HCT116 (cell line): ENCODE data around the gene LSM14A. TPM values are rescaled to one million over a fixed set of nuclear protein-coding genes. Genes with fewer than 3 reads are reported as not detected.

ENCODE experiments used
- ATAC-seq: fragments of 200-7000 bp; cut with Tn5 transposase; 2 replicates; pipeline ENCODE4 v1.9.1; 2020; ENCODE audit warnings: mild to moderate bottlenecking, moderate library complexity
- BruUV-seq: library from RNA; stranded (reverse); fragments of 400-500 nt; replicated peaks from 2 replicates; lab custom pipeline; 2021; lab: Mats Ljungman, UMichigan
- CTCF ChIA-PET: fragments of 300-600 bp; sonication (Branson Sonifier 250); formaldehyde crosslinking; loops from one replicate; lab custom pipeline; 2021; ENCODE audit warnings: antibody characterized with exemption; lab: Charles Lee
- POLR2A ChIA-PET: fragments of 300-600, 350-600 bp; sonication (Branson Sonifier 250); formaldehyde crosslinking; loops from one replicate; lab custom pipeline; 2021; ENCODE audit warnings: antibody characterized with exemption; lab: Charles Lee
- RAD21 ChIA-PET, 2 experiments: fragments of 300-600 bp; sonication (Branson Sonifier 250); formaldehyde crosslinking; loops; one replicate each; lab custom pipeline; 2023; ENCODE audit warnings: low total read pairs in 2 of 2; ENCODE audit not compliant: uncharacterized antibody in 2 of 2, unreplicated experiment in 2 of 2, low non-redundant PET in 1 of 2; lab: Charles Lee
- DNase-seq: peaks from one replicate; pipeline ENCODE4 v3.0.0-alpha.2; 2010; ENCODE audit warnings: low read depth, low spot score
- H2AFZ ChIP-seq: fragments of 200-600 bp; shearing (Covaris generic), sonication (generic); 2 replicates; pipeline ENCODE4 v1.6.1; 2017; ENCODE audit warnings: low read depth, mixed run types, mixed read lengths, antibody characterized with exemption, low read length; ENCODE audit not compliant: poor library complexity, severe bottlenecking
- H3K27ac ChIP-seq: 2 replicates; pipeline ENCODE4 v1.5.1; 2012; ENCODE audit warnings: low read depth, low read length
- H3K27me3 ChIP-seq: fragments of 200-600 bp; sonication (generic); 2 replicates; pipeline ENCODE4 v1.6.1; 2016; ENCODE audit warnings: mixed run types, low read length, mixed read lengths; ENCODE audit not compliant: insufficient read depth
- H3K36me3 ChIP-seq, 2 experiments: fragments of 200-500 bp in 1 of 2; fragments of 200-600 bp in 1 of 2; sonication (Bioruptor generic) in 1 of 2; sonication (generic) in 1 of 2; 2 replicates each; pipeline versions ENCODE4 v1.5.1 to v1.6.1; 2014 to 2016; ENCODE audit warnings: low read length in 2 of 2, inconsistent platforms in 1 of 2, mixed read lengths in 1 of 2, mixed run types in 1 of 2; ENCODE audit not compliant: insufficient read depth in 2 of 2, control insufficient read depth in 1 of 2
- H3K4me1 ChIP-seq, 2 experiments: fragments of 200-600 bp in 1 of 2; sonication (generic) in 1 of 2; 2 replicates each; pipeline versions ENCODE4 v1.5.1 to v1.6.1; 2012 to 2017; ENCODE audit warnings: low read length in 2 of 2, inconsistent platforms in 1 of 2, mild to moderate bottlenecking in 1 of 2, mixed read lengths in 1 of 2, mixed run types in 1 of 2, moderate library complexity in 1 of 2; ENCODE audit not compliant: insufficient read depth in 2 of 2, control insufficient read depth in 1 of 2
- H3K4me2 ChIP-seq: fragments of 200-600 bp; sonication (generic); 2 replicates; pipeline ENCODE4 v1.6.1; 2017; ENCODE audit warnings: mixed run types, low read length, mixed read lengths
- H3K4me3 ChIP-seq, 2 experiments: fragments of 200-600 bp in 1 of 2; sonication (generic) in 1 of 2; replicated peaks in 1 of 2; 2 replicates each; pipeline ENCODE4 v1.5.1; 2011 to 2016; ENCODE audit warnings: low read length in 2 of 2, control low read depth in 1 of 2, low read depth in 1 of 2, mild to moderate bottlenecking in 1 of 2, mixed read lengths in 1 of 2, mixed run types in 1 of 2
- H3K79me2 ChIP-seq: fragments of 200-600 bp; sonication (generic); 2 replicates; pipeline ENCODE4 v1.6.1; 2017; ENCODE audit warnings: mild to moderate bottlenecking, mixed run types, low read length, moderate library complexity, mixed read lengths; ENCODE audit not compliant: insufficient read depth
- H3K9ac ChIP-seq: fragments of 200-600 bp; sonication (generic); 2 replicates; pipeline ENCODE4 v1.6.1; 2016; ENCODE audit warnings: low read length, mixed read lengths
- H3K9me2 ChIP-seq: fragments of 200-600 bp; sonication (generic), shearing (Covaris generic); 2 replicates; pipeline ENCODE4 v1.6.1; 2017; ENCODE audit warnings: mixed run types, mild to moderate bottlenecking, moderate library complexity; ENCODE audit not compliant: insufficient read depth
- H3K9me3 ChIP-seq, 2 experiments: fragments of 200-500 bp in 1 of 2; fragments of 200-600 bp in 1 of 2; sonication (Bioruptor generic) in 1 of 2; sonication (generic) in 1 of 2; 2 replicates each; pipeline ENCODE4 v1.6.1; 2014 to 2017; ENCODE audit warnings: low read length in 2 of 2, mixed read lengths in 2 of 2, inconsistent platforms in 1 of 2, low read depth in 1 of 2, mild to moderate bottlenecking in 1 of 2, mixed run types in 1 of 2, moderate library complexity in 1 of 2; ENCODE audit not compliant: control insufficient read depth in 1 of 2, insufficient read depth in 1 of 2
- H4K20me1 ChIP-seq: fragments of 200-600 bp; sonication (generic), shearing (Covaris generic); 2 replicates; pipeline ENCODE4 v1.6.1; 2017; ENCODE audit warnings: mixed run types, mild to moderate bottlenecking, moderate library complexity; ENCODE audit not compliant: insufficient read depth
- CEBPB ChIP-seq: IDR thresholded peaks from 2 replicates; pipeline ENCODE4 v1.6.1; 2012; ENCODE audit warnings: low read depth
- EGR1 ChIP-seq: IDR thresholded peaks from 2 replicates; pipeline ENCODE4 v1.6.1; 2012; ENCODE audit warnings: low read depth
- EZH2 ChIP-seq: fragments of 200-600 bp; sonication (generic); IDR thresholded peaks from 2 replicates; pipeline ENCODE4 v1.6.1; 2017; ENCODE audit warnings: antibody characterized with exemption, mixed run types
- JUND ChIP-seq: IDR thresholded peaks from 2 replicates; pipeline ENCODE4 v1.6.1; 2012
- POLR2AphosphoS5 ChIP-seq: IDR thresholded peaks from 2 replicates; pipeline ENCODE4 v1.6.1; 2011; ENCODE audit warnings: mild to moderate bottlenecking, low read depth, low read length, moderate library complexity
- RAD21 ChIP-seq: IDR thresholded peaks from 2 replicates; pipeline ENCODE4 v1.6.1; 2012; ENCODE audit warnings: low read depth, mild to moderate bottlenecking
- SIN3A ChIP-seq: IDR thresholded peaks from 2 replicates; pipeline ENCODE4 v1.6.1; 2012; ENCODE audit warnings: low read depth
- YY1 ChIP-seq: IDR thresholded peaks from 2 replicates; pipeline ENCODE4 v1.6.1; 2011; ENCODE audit warnings: low read length, low read depth, moderate library complexity, mild to moderate bottlenecking; ENCODE audit not compliant: insufficient replicate concordance; ENCODE audit errors: extremely low read depth
- intact Hi-C: fragments of 100-400 bp; cut with micrococcal nuclease; formaldehyde crosslinking; loops from 2 replicates; pipeline ENCODE4 v1.10.0; 2022
- total RNA-seq: library from RNA; stranded (reverse); gene quantifications from one replicate; pipeline ENCODE4 v1.2.1, GENCODE V29; 2021; ENCODE audit not compliant: unreplicated experiment

The LSM14A gene
- total RNA-seq, 1 experiment from 2014 or later, result 120 TPM

DNA sequence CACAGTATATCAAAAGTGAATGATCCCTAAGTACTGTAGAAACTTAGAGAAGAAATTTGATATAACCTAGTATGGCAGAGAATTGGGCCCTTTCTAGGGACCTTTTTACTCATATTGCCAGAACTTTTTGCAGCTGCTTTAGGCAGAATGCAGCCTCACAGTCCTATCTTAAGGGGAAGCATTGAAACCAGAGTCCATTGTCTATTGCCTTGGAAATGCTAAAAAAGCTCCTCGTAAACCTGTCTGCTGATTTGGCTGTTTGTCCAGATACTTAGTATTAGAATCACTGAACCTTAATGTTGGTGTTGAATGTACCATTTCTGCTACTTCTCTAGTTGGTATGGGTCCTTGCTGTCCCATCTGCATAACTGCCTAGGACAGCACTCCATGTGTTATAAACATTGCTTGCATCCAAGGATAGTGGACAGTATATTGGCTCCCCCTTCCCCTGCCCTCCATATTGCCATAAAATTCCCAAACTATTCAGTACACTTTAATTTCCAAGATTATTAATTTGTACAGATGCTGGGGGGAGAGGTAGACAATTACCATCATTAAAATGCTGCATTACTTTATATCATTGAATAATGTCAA lies 36.1 kb downstream of the LSM14A start:
- ATAC-seq (no peak), DNase-seq (no peak)
- Histone ChIP-seq H2AFZ (no peak overlapping the region), H3K4me1 (peaks cover 0 to under 1% of the 10 kb centered on the region in 2 experiments; a peak in 2 of 4 replicates), H3K4me2 (no peak overlapping the region), H3K4me3 (no peak overlapping the region), H3K9ac (no peak overlapping the region), H3K27me3 (no peaks in the 10 kb centered on the region), H3K36me3 (peaks cover 20 to 23% of the 10 kb centered on the region in 2 experiments; a peak in 3 of 4 replicates), H3K79me2 (peaks cover 46% of the 10 kb centered on the region), H3K27ac (no peak overlapping the region), H3K9me2 (no peaks in the 10 kb centered on the region), H3K9me3 (no peaks in the 10 kb centered on the region), H4K20me1 (peaks cover 3% of the 10 kb centered on the region; the same call in 1 of the 2 replicates)
- CTCF ChIA-PET, result no interaction called here
- intact Hi-C loops, result no loop called here
- no TSS peak for BruUV-seq
- RAD21 ChIA-PET, result no interaction called here
- POLR2A ChIA-PET, result no interaction called here
- TF ChIP-seq EGR1, result no peak
- no peak for TF ChIP-seq JUND

DNA sequence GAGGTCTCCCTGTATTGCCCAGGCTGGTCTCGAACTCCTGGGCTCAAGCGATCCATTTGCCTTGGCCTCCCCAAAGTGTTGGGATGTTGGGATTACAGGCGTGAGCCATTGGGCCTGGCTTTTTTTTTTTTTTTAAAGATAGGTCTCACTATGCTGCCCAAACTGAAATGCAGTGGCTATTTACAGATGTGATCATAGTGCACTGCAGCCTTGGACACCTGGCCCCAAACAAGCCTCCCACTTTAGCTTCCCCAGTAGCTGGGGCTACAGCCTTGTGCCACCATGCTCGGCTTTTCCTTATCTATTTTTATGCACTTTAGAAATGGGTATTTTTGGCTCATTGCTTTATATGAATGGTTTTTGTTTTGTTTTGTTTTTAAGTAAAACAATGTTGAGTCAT lies 37.4 kb downstream of the LSM14A start:
- no peaks in the 10 kb centered on the region for H3K27me3 ChIP-seq
- no peaks in the 10 kb centered on the region for H3K9me2 ChIP-seq
- ChIA-PET RAD21 (no interaction called here), CTCF (interaction anchor here (1.0 kb wide), 1 partner anchor 10 kb away, joined by 3 read pairs; no protein-coding TSS in a partner anchor), POLR2A (no interaction called here)
- no peak overlapping the region for H3K27ac ChIP-seq
- DNase-seq, result no peak
- H3K36me3 ChIP-seq, result peaks cover 22 to 23% of the 10 kb centered on the region in 2 experiments; a peak in 3 of 4 replicates
- H4K20me1 ChIP-seq, result peaks cover 4% of the 10 kb centered on the region; the same call in 1 of the 2 replicates
- TF ChIP-seq EZH2, result no peak
- TF ChIP-seq YY1, result no peak
- TF ChIP-seq RAD21, result no peak
- TF ChIP-seq SIN3A, result no peak
- TF ChIP-seq POLR2AphosphoS5, result no peak
- no peak for TF ChIP-seq CEBPB
- H3K9ac ChIP-seq, result no peak overlapping the region
- H3K4me3 ChIP-seq, result no peak overlapping the region
- no peak for ATAC-seq
- no peaks in the 10 kb centered on the region for H3K4me1 ChIP-seq
- no peak overlapping the region for H2AFZ ChIP-seq
- no peak overlapping the region for H3K4me2 ChIP-seq
- no peaks in the 10 kb centered on the region for H3K9me3 ChIP-seq
- no TSS peak for BruUV-seq
- peaks cover 42% of the 10 kb centered on the region for H3K79me2 ChIP-seq
- intact Hi-C loops, result no loop called here
